Epithelial cell of esophagus (primary cell): ENCODE measurements around the gene CEP85L.
A peak's percentile ranks its signal among the peaks of the same experiment; 100 is the strongest.

ENCODE experiments used
- DNase-seq: peaks from one replicate; pipeline ENCODE4 v3.0.0; 2010; ENCODE audit warnings: low read depth
- H3K4me3 ChIP-seq: 2 replicates; pipeline ENCODE4 v1.5.1; 2011; ENCODE audit warnings: mild to moderate bottlenecking, low read length, control low read depth
- CTCF ChIP-seq: IDR thresholded peaks from 2 replicates; pipeline ENCODE4 v1.5.1; 2011; ENCODE audit warnings: low read depth, mild to moderate bottlenecking, low read length, control low read depth, inconsistent platforms; ENCODE audit not compliant: insufficient read depth; ENCODE audit errors: missing control alignments

The CEP85L gene

GRCh38 chr6:118630067-118630466 is 21.3 kb downstream of the CEP85L start:
- no peak for TF ChIP-seq CTCF

GRCh38 chr6:118627724-118628123 is 23.7 kb downstream of the CEP85L start:
- TF ChIP-seq CTCF = no peak
- no peak overlapping the region for H3K4me3 ChIP-seq
- DNase-seq = no peak

More at GRCh38 chr6:118630067-118630466, 21.3 kb downstream of the CEP85L start:
- DNase-seq = no peak
- H3K4me3 ChIP-seq = no peak overlapping the region

- TF ChIP-seq CTCF = no peak
Measured at GRCh38 chr6:118625833-118626232, 25.6 kb downstream of the CEP85L start.

GRCh38 chr6:118621799-118622470 is 29.5 kb downstream of the CEP85L start:
- TF ChIP-seq CTCF = no peak
- DNase-seq = no peak
- no peak overlapping the region for H3K4me3 ChIP-seq

More at GRCh38 chr6:118625833-118626232, 25.6 kb downstream of the CEP85L start:
- DNase-seq = no peak
- no peak overlapping the region for H3K4me3 ChIP-seq

- no peak overlapping the region for H3K4me3 ChIP-seq
- no peak for DNase-seq
- TF ChIP-seq CTCF = no peak
Measured at GRCh38 chr6:118620202-118620601, 31.2 kb downstream of the CEP85L start.

GRCh38 chr6:118618676-118619377 is 32.6 kb downstream of the CEP85L start:
- DNase-seq = peak; percentile 44
- H3K4me3 ChIP-seq = no peak overlapping the region
- peak; percentile 88 for TF ChIP-seq CTCF

GRCh38 chr6:118617417-118617816 is 34.0 kb downstream of the CEP85L start:
- H3K4me3 ChIP-seq = no peak overlapping the region
- no peak for DNase-seq
- TF ChIP-seq CTCF = no peak
